Gastroesophageal sphincter (tissue), 4 donors: ENCODE data around the gene ELP2. TPM values are rescaled to one million over a fixed set of nuclear protein-coding genes. Genes with fewer than 3 reads are reported as not detected.
"Not testable (repeated sequence)": the region's sequence is repeated elsewhere in the genome, so short reads cannot be mapped to it uniquely, and the experiment has no call there.

Experiments used
- ATAC-seq: fragments of 150-250 bp; one replicate; pipeline ENCODE4 v1.9.1; 2016; ENCODE audit warnings: mild to moderate bottlenecking, moderate library complexity
- H3K27ac ChIP-seq, 4 donors: fragments of 200-600 bp; sonication (generic) in 3 of 4; 1 replicate in 3 of 4; 2 replicates in 1 of 4; pipeline ENCODE4 v1.5.1; 2016 to 2019
- H3K27me3 ChIP-seq: fragments of 200-600 bp; sonication (generic); one replicate; pipeline ENCODE4 v1.5.1; 2019
- H3K36me3 ChIP-seq, 2 donors: fragments of 200-600 bp; sonication (generic); one replicate each; pipeline ENCODE4 v1.5.1; 2019; ENCODE audit warnings: control low read depth in 1 of 2
- H3K4me1 ChIP-seq, 3 donors: fragments of 200-600 bp; sonication (generic); 1 replicate in 2 of 3; 2 replicates in 1 of 3; pipeline ENCODE4 v1.5.1; 2016 to 2019; ENCODE audit warnings: control low read depth in 2 of 3
- H3K4me3 ChIP-seq, 2 donors: fragments of 200-600 bp; sonication (generic); one replicate each; pipeline ENCODE4 v1.5.1; 2019; ENCODE audit warnings: mild to moderate bottlenecking in 1 of 2, moderate library complexity in 1 of 2
- H3K9me3 ChIP-seq, 3 donors: fragments of 200-600 bp; sonication (generic); one replicate each; pipeline ENCODE4 v1.5.1; 2017 to 2019; ENCODE audit warnings: control low read depth in 2 of 3
- EP300 ChIP-seq: sonication (generic); formaldehyde crosslinking; IDR thresholded peaks from one replicate; pipeline ENCODE4 v1.6.1; 2017; ENCODE audit warnings: antibody characterized with exemption, mild to moderate bottlenecking
- POLR2A ChIP-seq, 2 donors: fragments of 450-650 bp; IDR thresholded peaks; one replicate each; pipeline ENCODE4 v1.6.1; 2017; ENCODE audit warnings: antibody characterized with exemption in 2 of 2, mild to moderate bottlenecking in 2 of 2, moderate library complexity in 1 of 2
- POLR2AphosphoS5 ChIP-seq: sonication (generic); formaldehyde crosslinking; IDR thresholded peaks from one replicate; pipeline ENCODE4 v1.6.1; 2017; ENCODE audit warnings: antibody characterized with exemption
- WGBS, 2 donors: methylation state at CpG; one replicate each; pipeline ENCODE4 v1.1.5; 2018; ENCODE audit warnings: low coverage in 1 of 2; 5-methylcytosine and 5-hydroxymethylcytosine counted together
- total RNA-seq, 4 donors: library from RNA; depleted of rRNA; stranded (reverse); fragments of >200 nt; gene quantifications; one replicate each; pipeline ENCODE4 v1.1.0, GENCODE V29; 2016
- TF ChIP-seq, protein P1 (sequence below), 4 experiments: fragments of 200-600 bp in 2 of 4; fragments of 450-650 bp in 2 of 4; sonication (generic) in 1 of 4; IDR thresholded peaks; one replicate each; pipeline ENCODE4 v1.5.1; 2017 to 2019; ENCODE audit warnings: antibody characterized with exemption in 4 of 4, mild to moderate bottlenecking in 2 of 4, moderate library complexity in 2 of 4

Gene ELP2
- total RNA-seq, 4 donors from 2014 or later, result 35.6 to 74.1 (median 65.1) TPM

DNA sequence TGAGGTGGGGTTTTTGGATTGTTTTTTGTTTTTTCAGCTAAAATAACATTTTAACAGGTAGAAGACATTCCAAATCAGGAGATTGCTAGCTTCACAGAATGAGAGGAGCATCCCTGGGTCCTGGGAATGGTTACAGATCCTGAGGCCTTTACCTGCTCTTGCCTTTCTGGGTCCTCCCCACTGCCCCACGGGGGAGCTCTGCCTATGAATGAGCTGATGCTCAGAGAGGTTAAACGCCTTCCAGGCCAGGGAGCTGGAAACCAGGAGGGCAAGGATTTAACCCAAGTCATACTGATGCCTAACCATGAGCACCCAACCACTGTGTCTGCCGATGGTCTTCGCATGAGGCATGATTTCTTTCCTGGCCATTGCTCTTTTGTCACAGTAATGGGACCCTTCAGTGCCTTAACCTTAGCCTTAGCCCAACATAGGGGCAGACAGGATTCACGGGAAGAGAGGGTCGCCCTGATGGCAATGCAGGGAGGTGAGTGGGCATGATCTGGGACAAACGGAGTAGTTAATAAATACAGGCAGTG is 73.7 kb downstream of the ELP2 start:
- H3K9me3 ChIP-seq, result no peaks in the 10 kb centered on the region
- WGBS, 2 donors, result 76% methylated on average over 7 of the region's 7 CpGs; no CpG with 5 or more reads in 1 of the 2 donors

GRCh38 chr18:36205166-36205565 is 75.5 kb downstream of the ELP2 start:
- ATAC-seq, result no peak
- Histone ChIP-seq H3K4me1 (no peaks in the 10 kb centered on the region), H3K4me3 (no peak overlapping the region), H3K27me3 (no peaks in the 10 kb centered on the region), H3K9me3 (no peaks in the 10 kb centered on the region), H3K36me3 (no peaks in the 10 kb centered on the region), H3K27ac (no peak overlapping the region)
- 85 to 89% methylated on average over 3 to 4 of the region's 4 CpGs for WGBS, 2 donors
- TF ChIP-seq, protein P1, sequence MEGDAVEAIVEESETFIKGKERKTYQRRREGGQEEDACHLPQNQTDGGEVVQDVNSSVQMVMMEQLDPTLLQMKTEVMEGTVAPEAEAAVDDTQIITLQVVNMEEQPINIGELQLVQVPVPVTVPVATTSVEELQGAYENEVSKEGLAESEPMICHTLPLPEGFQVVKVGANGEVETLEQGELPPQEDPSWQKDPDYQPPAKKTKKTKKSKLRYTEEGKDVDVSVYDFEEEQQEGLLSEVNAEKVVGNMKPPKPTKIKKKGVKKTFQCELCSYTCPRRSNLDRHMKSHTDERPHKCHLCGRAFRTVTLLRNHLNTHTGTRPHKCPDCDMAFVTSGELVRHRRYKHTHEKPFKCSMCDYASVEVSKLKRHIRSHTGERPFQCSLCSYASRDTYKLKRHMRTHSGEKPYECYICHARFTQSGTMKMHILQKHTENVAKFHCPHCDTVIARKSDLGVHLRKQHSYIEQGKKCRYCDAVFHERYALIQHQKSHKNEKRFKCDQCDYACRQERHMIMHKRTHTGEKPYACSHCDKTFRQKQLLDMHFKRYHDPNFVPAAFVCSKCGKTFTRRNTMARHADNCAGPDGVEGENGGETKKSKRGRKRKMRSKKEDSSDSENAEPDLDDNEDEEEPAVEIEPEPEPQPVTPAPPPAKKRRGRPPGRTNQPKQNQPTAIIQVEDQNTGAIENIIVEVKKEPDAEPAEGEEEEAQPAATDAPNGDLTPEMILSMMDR (IDR thresholded peaks at IDR 0.05), result no peak
- no peak for TF ChIP-seq POLR2A (IDR thresholded peaks at IDR 0.05)

More for the DNA sequence above, 73.7 kb downstream of the ELP2 start:
- Histone ChIP-seq H3K4me1 (no peaks in the 10 kb centered on the region), H3K27ac (no peak overlapping the region), H3K36me3 (no peaks in the 10 kb centered on the region), H3K4me3 (no peak overlapping the region), H3K27me3 (no peaks in the 10 kb centered on the region)
- ATAC-seq, result no peak
- TF ChIP-seq, protein P1 (IDR thresholded peaks at IDR 0.05), result no peak
- TF ChIP-seq POLR2AphosphoS5 (no peak), POLR2A (IDR thresholded peaks at IDR 0.05) (no peak), EP300 (no peak)

- TF ChIP-seq, protein P1 (IDR thresholded peaks at IDR 0.05), result no peak
- TF ChIP-seq POLR2AphosphoS5, result no peak
- no peak for TF ChIP-seq EP300
- TF ChIP-seq POLR2A (IDR thresholded peaks at IDR 0.05), result no peak
- Histone ChIP-seq H3K4me1 (peaks cover 0 to 3% (median 0%) of the 10 kb centered on the region in 3 donors), H3K36me3 (no peaks in the 10 kb centered on the region), H3K27me3 (no peaks in the 10 kb centered on the region), H3K9me3 (no peaks in the 10 kb centered on the region), H3K4me3 (no peak overlapping the region), H3K27ac (no peak overlapping the region)
- WGBS, 2 donors, result 100% methylated on average over 1 of the region's 1 CpG
- ATAC-seq, result no peak
Measured at GRCh38 chr18:36207303-36207702, 77.6 kb downstream of the ELP2 start.

DNA sequence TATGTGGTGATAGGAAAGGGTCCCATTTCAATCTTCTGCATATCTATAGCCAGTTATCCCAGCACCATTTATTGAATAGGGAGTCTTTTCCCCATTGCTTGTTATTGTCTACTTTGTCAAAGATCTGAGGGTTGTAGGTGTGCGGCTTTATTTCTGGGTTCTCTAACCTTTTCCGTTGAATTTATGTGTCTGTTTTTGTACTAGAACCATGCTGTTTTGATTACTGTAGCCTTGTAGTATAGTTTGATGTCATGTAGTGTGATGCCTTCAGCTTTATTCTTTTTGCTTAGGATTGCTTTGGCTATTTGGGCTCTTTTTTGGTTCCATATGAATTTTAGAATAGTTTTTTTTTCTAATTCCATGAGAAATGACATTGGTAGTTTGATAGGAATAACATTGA is 78.3 kb downstream of the ELP2 start:
- ATAC-seq, H3K27me3 ChIP-seq, H3K36me3 ChIP-seq, H3K27ac ChIP-seq, H3K4me3 ChIP-seq, H3K9me3 ChIP-seq: not testable (repeated sequence)
- 90 to 95% methylated on average over 2 of the region's 2 CpGs for WGBS, 2 donors
- H3K4me1 ChIP-seq, result peaks cover 0 to 10% (median 0%) of the 10 kb centered on the region in 3 donors

DNA sequence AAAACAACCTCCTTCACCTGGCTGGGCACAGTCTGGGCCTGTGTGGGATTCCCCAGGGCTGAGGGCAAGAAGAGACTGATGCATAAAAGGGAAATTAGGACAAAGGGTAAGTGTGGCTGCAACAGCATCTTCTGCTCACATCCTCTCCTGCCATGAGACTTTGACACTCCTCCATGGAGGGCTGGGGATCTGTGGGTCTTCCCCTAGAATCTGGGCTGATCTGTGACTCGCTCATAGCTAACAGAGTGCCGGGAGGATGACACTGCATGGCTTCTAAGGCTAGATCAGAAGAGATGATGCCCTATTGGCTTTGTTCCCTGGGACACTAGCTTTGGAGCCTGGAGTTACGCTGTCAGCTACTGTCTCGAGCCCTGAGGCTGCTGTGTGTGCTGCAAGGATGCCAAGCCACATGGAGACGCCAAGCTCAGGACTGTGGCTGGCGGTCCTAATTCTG is 81.9 kb downstream of the ELP2 start:
- Histone ChIP-seq H3K4me1 (peaks cover 0 to 16% (median 2%) of the 10 kb centered on the region in 3 donors), H3K4me3 (no peak overlapping the region), H3K36me3 (no peaks in the 10 kb centered on the region), H3K9me3 (no peaks in the 10 kb centered on the region), H3K27ac (no peak overlapping the region), H3K27me3 (no peaks in the 10 kb centered on the region)
- ATAC-seq, result no peak
- TF ChIP-seq POLR2AphosphoS5 (no peak), EP300 (no peak), POLR2A (IDR thresholded peaks at IDR 0.05) (no peak)
- TF ChIP-seq, protein P1 (IDR thresholded peaks at IDR 0.05), result no peak
- 40% methylated on average over 1 of the region's 6 CpGs; no CpG with 5 or more reads in 1 of the 2 donors for WGBS, 2 donors
